HepG2 (cell line): Measurements from ENCODE around the gene CRY1. TPM values are rescaled to one million over a fixed set of nuclear protein-coding genes. Genes with fewer than 3 reads are reported as not detected.

Source experiments
- ATAC-seq: fragments of 200-7000 bp; cut with Tn5 transposase; 3 replicates; pipeline ENCODE4 v1.9.1; 2020; ENCODE audit warnings: mild to moderate bottlenecking, moderate library complexity
- BruUV-seq: library from RNA; stranded (reverse); fragments of 400-500 nt; replicated peaks from 2 replicates; lab custom pipeline; 2021; lab: Mats Ljungman, UMichigan
- CTCF ChIA-PET: fragments of 300-600 bp; formaldehyde crosslinking; extraction: SDS; loops from one replicate; lab custom pipeline; 2021; ENCODE audit warnings: low total read pairs, inconsistent platforms, low intra/inter-chr PET ratio; lab: Yijun Ruan, JAX
- POLR2A ChIA-PET: fragments of 350-600 bp; sonication (Branson Sonifier 250); formaldehyde crosslinking; loops from one replicate; lab custom pipeline; 2020; ENCODE audit warnings: antibody characterized with exemption, inconsistent platforms; lab: Yijun Ruan, JAX
- DNase-seq: peaks from one replicate; pipeline ENCODE4 v3.0.0-alpha.2; 2015; ENCODE audit warnings: low spot score
- FAIRE-seq: peaks from 3 replicates; lab custom pipeline; 2011; peaks lifted over from hg19 to GRCh38; lab: Jason Lieb, UNC
- H2AFZ ChIP-seq: one replicate; pipeline ENCODE4 v1.6.1; 2011; ENCODE audit warnings: low read length, inconsistent platforms
- H3K27ac ChIP-seq: fragments of 300-600 bp; 3 replicates; pipeline ENCODE4 v1.8.0; 2011; ENCODE audit warnings: mixed run types, mild to moderate bottlenecking, mixed read lengths, low read length, inconsistent platforms; ENCODE audit not compliant: insufficient read depth; ENCODE audit errors: extremely low read length
- H3K27me3 ChIP-seq, 2 experiments: fragments of 200-600 bp in 1 of 2; 2 replicates in 1 of 2; 3 replicates in 1 of 2; pipeline versions ENCODE4 v1.6.0 to v1.8.0; 2011; ENCODE audit warnings: low read length in 2 of 2, mild to moderate bottlenecking in 2 of 2, moderate library complexity in 2 of 2, inconsistent platforms in 1 of 2; ENCODE audit not compliant: insufficient read depth in 2 of 2, control insufficient read depth in 1 of 2
- H3K36me3 ChIP-seq, 2 experiments: fragments of 200-600 bp in 1 of 2; replicated peaks in 1 of 2; 2 replicates in 1 of 2; 3 replicates in 1 of 2; pipeline versions ENCODE4 v1.5.1 to v1.8.0; 2011; ENCODE audit warnings: low read length in 2 of 2, inconsistent platforms in 1 of 2; ENCODE audit not compliant: insufficient read depth in 2 of 2, control insufficient read depth in 1 of 2
- H3K4me1 ChIP-seq: 2 replicates; pipeline ENCODE4 v1.5.1; 2012; ENCODE audit warnings: low read length, inconsistent platforms; ENCODE audit not compliant: insufficient read depth
- H3K4me2 ChIP-seq: 2 replicates; pipeline ENCODE4 v1.6.0; 2011; ENCODE audit warnings: low read depth, low read length, inconsistent platforms
- H3K4me3 ChIP-seq, 3 experiments: fragments of 200-600 bp in 1 of 3; sonication (generic), shearing (Covaris generic) in 1 of 3; replicated peaks in 1 of 3; 2 replicates each; pipeline ENCODE4 v1.5.1; 2011 to 2016; ENCODE audit warnings: low read length in 3 of 3, inconsistent platforms in 2 of 3, low read depth in 2 of 3, mild to moderate bottlenecking in 2 of 3, control low read depth in 1 of 3, mixed read lengths in 1 of 3; ENCODE audit not compliant: insufficient read depth in 1 of 3
- H3K79me2 ChIP-seq: one replicate; pipeline ENCODE4 v1.6.1; 2011; ENCODE audit warnings: low read length, inconsistent platforms; ENCODE audit not compliant: insufficient read depth
- H3K9ac ChIP-seq: 2 replicates; pipeline ENCODE4 v1.6.0; 2011; ENCODE audit warnings: mild to moderate bottlenecking, low read depth, low read length, inconsistent platforms; ENCODE audit not compliant: insufficient read depth
- H3K9me3 ChIP-seq: 2 replicates; pipeline ENCODE4 v1.5.1; 2012; ENCODE audit warnings: mild to moderate bottlenecking, low read length
- H4K20me1 ChIP-seq: 2 replicates; pipeline ENCODE4 v1.6.0; 2011; ENCODE audit warnings: inconsistent platforms, mild to moderate bottlenecking, low read length, moderate library complexity; ENCODE audit not compliant: insufficient read depth
- ARNT ChIP-seq: fragments of 450-650 bp; IDR thresholded peaks from 2 replicates; pipeline ENCODE4 v1.6.1; 2017
- FOSL2 ChIP-seq: sonication (generic); formaldehyde crosslinking; IDR thresholded peaks from 2 replicates; pipeline ENCODE4 v1.4.0; 2020; ENCODE audit warnings: missing genetic modification reagents
- GTF3A ChIP-seq: sonication (generic); formaldehyde crosslinking; conservative IDR thresholded peaks from 2 replicates; pipeline ENCODE4 v1.4.0; 2020; ENCODE audit warnings: mild to moderate bottlenecking, missing genetic modification reagents
- IRX3 ChIP-seq: sonication (generic); formaldehyde crosslinking; IDR thresholded peaks from 2 replicates; pipeline ENCODE4 v1.8.1; 2023; ENCODE audit warnings: mild to moderate bottlenecking, low read depth, missing genetic modification reagents, borderline replicate concordance
- NAIF1 ChIP-seq: sonication (generic); formaldehyde crosslinking; IDR thresholded peaks from 2 replicates; pipeline ENCODE4 v1.5.0; 2020; ENCODE audit warnings: mild to moderate bottlenecking, missing genetic modification reagents, borderline replicate concordance
- NR3C1 ChIP-seq: sonication (generic); formaldehyde crosslinking; IDR thresholded peaks from 2 replicates; pipeline ENCODE4 v1.4.0; 2020; ENCODE audit warnings: missing genetic modification reagents
- RBAK ChIP-seq: sonication (generic); formaldehyde crosslinking; IDR thresholded peaks from 2 replicates; pipeline ENCODE4 v1.5.1; 2020; ENCODE audit warnings: mild to moderate bottlenecking, missing genetic modification reagents
- SMAD1 ChIP-seq: sonication (generic); formaldehyde crosslinking; IDR thresholded peaks from 2 replicates; pipeline ENCODE4 v1.4.0; 2020; ENCODE audit warnings: missing genetic modification reagents, low read depth, mild to moderate bottlenecking, borderline replicate concordance
- TGIF2 ChIP-seq: IDR thresholded peaks from 2 replicates; pipeline ENCODE4 v1.6.1; 2016; ENCODE audit warnings: control low read depth, missing compliant biosample characterization
- ZIK1 ChIP-seq: sonication (generic); formaldehyde crosslinking; IDR thresholded peaks from 2 replicates; pipeline ENCODE4 v1.5.0; 2020; ENCODE audit warnings: mild to moderate bottlenecking, low read depth, missing genetic modification reagents, borderline replicate concordance
- ZNF230 ChIP-seq: sonication (generic); formaldehyde crosslinking; IDR thresholded peaks from 2 replicates; pipeline ENCODE4 v1.4.0; 2020; ENCODE audit warnings: mild to moderate bottlenecking, missing genetic modification reagents
- ZNF639 ChIP-seq: conservative IDR thresholded peaks from 2 replicates; pipeline ENCODE4 v1.6.1; 2018; ENCODE audit warnings: missing genetic modification reagents
- ZNF703 ChIP-seq: sonication (generic); formaldehyde crosslinking; IDR thresholded peaks from 2 replicates; pipeline ENCODE4 v1.5.1; 2020; ENCODE audit warnings: missing genetic modification reagents, mild to moderate bottlenecking, moderate library complexity, borderline replicate concordance
- WGBS: methylation state at CpG from one replicate; pipeline ENCODE4 v1.1.6; 2017; ENCODE audit warnings: low lambda C conversion rate; 5-methylcytosine and 5-hydroxymethylcytosine counted together
- in situ Hi-C: cut with HindIII; loops from 2 replicates; pipeline ENCODE4 v1.10.0; 2017; ENCODE audit warnings: low pct_unique_long_range_greater_than_20kb; ENCODE audit not compliant: extremely low pct_ligation_motif_present
- intact Hi-C: fragments of 100-400 bp; cut with micrococcal nuclease; formaldehyde crosslinking; loops from one replicate; pipeline ENCODE4 v1.10.0; 2022; ENCODE audit not compliant: unreplicated experiment
- polyA plus RNA-seq, 8 experiments: library from polyadenylated mRNA; depleted of rRNA in 3 of 8; stranded (reverse) in 7 of 8; unstranded in 1 of 8; fragments of >200 nt; fragmentation: Illumina TruSeq in 4 of 8; extraction: Trizol in 4 of 8; gene quantifications; 2 replicates each; pipeline versions ENCODE4 v1.2.1 to v1.2.3, GENCODE V29; 2011 to 2016; ENCODE audit warnings: low read depth in 4 of 8, missing spikeins in 1 of 8, mixed read lengths in 1 of 8; ENCODE audit not compliant: insufficient read depth in 1 of 8
- total RNA-seq, 5 experiments: library from RNA; depleted of rRNA; stranded (reverse); fragments of >200 nt; fragmentation: Illumina TruSeq; extraction: Trizol; gene quantifications; 2 replicates each; pipeline ENCODE4 v1.2.3, GENCODE V29; 2016; ENCODE audit warnings: low read depth in 1 of 5
- TF ChIP-seq, protein P1 (sequence below): sonication (generic); formaldehyde crosslinking; IDR thresholded peaks from 2 replicates; pipeline ENCODE4 v1.5.1; 2020; ENCODE audit warnings: missing genetic modification reagents, mild to moderate bottlenecking, borderline replicate concordance
- TF ChIP-seq, protein P2 (sequence below): sonication (generic); formaldehyde crosslinking; IDR thresholded peaks from 2 replicates; pipeline ENCODE4 v1.8.0; 2023; ENCODE audit warnings: mild to moderate bottlenecking, missing genetic modification reagents
- TF ChIP-seq, protein P3 (sequence below): IDR thresholded peaks from 2 replicates; pipeline ENCODE4 v1.6.1; 2012; ENCODE audit warnings: low read length, improper control_type of control experiment

Gene CRY1
- total and polyA plus RNA-seq, 2 of the 13 experiments (the other 11 are each of a cell fraction or from before 2014, with no cell fraction given) = 11.4 to 13.9 TPM

- in situ Hi-C loops (no loop called here), intact Hi-C loops (loop anchor here (1.0 to 2.0 kb wide), 3 partner anchors 11 to 136 kb away; partner anchors contain the start of gene MTERF2)
- Histone ChIP-seq H3K79me2 (peaks cover 36% of the 10 kb centered on the region), H3K4me3 (peak overlapping the region; percentile 70 to 95 (median 78)), H2AFZ (no peak overlapping the region), H3K4me1 (peaks cover 24% of the 10 kb centered on the region), H3K27ac (peak overlapping the region; percentile 99), H3K27me3 (no peaks in the 10 kb centered on the region; a peak in 1 of 5 replicates), H3K9ac (peak overlapping the region; percentile 97), H3K9me3 (0 out of 2 replicates have a peak, but pooled peaks cover 8% of the 10 kb centered on the region), H3K4me2 (peak overlapping the region; percentile 92), H3K36me3 (no peaks in the 10 kb centered on the region), H4K20me1 (no peaks in the 10 kb centered on the region)
- WGBS = 2% methylated on average over 27 of the region's 67 CpGs
- FAIRE-seq (no peak), ATAC-seq (peak; percentile 51), DNase-seq (peak; percentile 12)
- BruUV-seq = no TSS peak
- ChIA-PET CTCF (interaction anchor here (1.3 to 1.5 kb wide), 3 partner anchors 12 to 515 kb away, joined by 4 to 11 read pairs (median 5); no protein-coding TSS in a partner anchor), POLR2A (no interaction called here)
- TF ChIP-seq, protein P1, sequence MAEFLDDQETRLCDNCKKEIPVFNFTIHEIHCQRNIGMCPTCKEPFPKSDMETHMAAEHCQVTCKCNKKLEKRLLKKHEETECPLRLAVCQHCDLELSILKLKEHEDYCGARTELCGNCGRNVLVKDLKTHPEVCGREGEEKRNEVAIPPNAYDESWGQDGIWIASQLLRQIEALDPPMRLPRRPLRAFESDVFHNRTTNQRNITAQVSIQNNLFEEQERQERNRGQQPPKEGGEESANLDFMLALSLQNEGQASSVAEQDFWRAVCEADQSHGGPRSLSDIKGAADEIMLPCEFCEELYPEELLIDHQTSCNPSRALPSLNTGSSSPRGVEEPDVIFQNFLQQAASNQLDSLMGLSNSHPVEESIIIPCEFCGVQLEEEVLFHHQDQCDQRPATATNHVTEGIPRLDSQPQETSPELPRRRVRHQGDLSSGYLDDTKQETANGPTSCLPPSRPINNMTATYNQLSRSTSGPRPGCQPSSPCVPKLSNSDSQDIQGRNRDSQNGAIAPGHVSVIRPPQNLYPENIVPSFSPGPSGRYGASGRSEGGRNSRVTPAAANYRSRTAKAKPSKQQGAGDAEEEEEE = peak; percentile 10; the same call in 1 of the 2 replicates
- TF ChIP-seq, protein P2, sequence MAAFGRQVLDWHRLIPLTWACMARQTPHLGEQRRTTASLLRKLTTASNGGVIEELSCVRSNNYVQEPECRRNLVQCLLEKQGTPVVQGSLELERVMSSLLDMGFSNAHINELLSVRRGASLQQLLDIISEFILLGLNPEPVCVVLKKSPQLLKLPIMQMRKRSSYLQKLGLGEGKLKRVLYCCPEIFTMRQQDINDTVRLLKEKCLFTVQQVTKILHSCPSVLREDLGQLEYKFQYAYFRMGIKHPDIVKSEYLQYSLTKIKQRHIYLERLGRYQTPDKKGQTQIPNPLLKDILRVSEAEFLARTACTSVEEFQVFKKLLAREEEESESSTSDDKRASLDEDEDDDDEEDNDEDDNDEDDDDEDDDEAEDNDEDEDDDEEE (CRISPR knock-in tag) = no peak
- TF ChIP-seq, protein P3, sequence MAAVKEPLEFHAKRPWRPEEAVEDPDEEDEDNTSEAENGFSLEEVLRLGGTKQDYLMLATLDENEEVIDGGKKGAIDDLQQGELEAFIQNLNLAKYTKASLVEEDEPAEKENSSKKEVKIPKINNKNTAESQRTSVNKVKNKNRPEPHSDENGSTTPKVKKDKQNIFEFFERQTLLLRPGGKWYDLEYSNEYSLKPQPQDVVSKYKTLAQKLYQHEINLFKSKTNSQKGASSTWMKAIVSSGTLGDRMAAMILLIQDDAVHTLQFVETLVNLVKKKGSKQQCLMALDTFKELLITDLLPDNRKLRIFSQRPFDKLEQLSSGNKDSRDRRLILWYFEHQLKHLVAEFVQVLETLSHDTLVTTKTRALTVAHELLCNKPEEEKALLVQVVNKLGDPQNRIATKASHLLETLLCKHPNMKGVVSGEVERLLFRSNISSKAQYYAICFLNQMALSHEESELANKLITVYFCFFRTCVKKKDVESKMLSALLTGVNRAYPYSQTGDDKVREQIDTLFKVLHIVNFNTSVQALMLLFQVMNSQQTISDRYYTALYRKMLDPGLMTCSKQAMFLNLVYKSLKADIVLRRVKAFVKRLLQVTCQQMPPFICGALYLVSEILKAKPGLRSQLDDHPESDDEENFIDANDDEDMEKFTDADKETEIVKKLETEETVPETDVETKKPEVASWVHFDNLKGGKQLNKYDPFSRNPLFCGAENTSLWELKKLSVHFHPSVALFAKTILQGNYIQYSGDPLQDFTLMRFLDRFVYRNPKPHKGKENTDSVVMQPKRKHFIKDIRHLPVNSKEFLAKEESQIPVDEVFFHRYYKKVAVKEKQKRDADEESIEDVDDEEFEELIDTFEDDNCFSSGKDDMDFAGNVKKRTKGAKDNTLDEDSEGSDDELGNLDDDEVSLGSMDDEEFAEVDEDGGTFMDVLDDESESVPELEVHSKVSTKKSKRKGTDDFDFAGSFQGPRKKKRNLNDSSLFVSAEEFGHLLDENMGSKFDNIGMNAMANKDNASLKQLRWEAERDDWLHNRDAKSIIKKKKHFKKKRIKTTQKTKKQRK = no peak
- TF ChIP-seq FOSL2 (CRISPR knock-in tag) (no peak), SMAD1 (CRISPR knock-in tag) (0 out of 2 replicates have a peak, but pooled peaks have one; percentile 22), ZNF639 (CRISPR knock-in tag) (no peak), ARNT (no peak), NAIF1 (peak; percentile 59; the same call in 1 of the 2 replicates), RBAK (CRISPR knock-in tag) (no peak), NR3C1 (CRISPR knock-in tag) (no peak), TGIF2 (CRISPR knock-in tag) (no peak), ZNF230 (CRISPR knock-in tag) (no peak), IRX3 (CRISPR knock-in tag) (no peak), ZNF703 (CRISPR knock-in tag) (0 out of 2 replicates have a peak, but pooled peaks have one; percentile 42), ZIK1 (CRISPR knock-in tag) (no peak), GTF3A (CRISPR knock-in tag) (no peak)
Measured at GRCh38 chr12:107092669-107093416, 506 bp downstream of the CRY1 start.
